HL-60 (cell line): ENCODE results near the gene KRT78.
"Not testable (repeated sequence)": the region's sequence is repeated elsewhere in the genome, so short reads cannot be mapped to it uniquely, and the experiment has no call there.

ENCODE experiments used
- DNase-seq, 2 experiments: peaks; one replicate each; pipeline ENCODE4 v3.0.0-alpha.2; 2010 to 2020; ENCODE audit warnings: low read depth in 1 of 2, low spot score in 1 of 2
- H3K27ac ChIP-seq: fragments of 250-450 bp; sonication (Bioruptor Pico); replicated peaks from 2 replicates; pipeline ENCODE4 v1.5.1; 2020; ENCODE audit warnings: mild to moderate bottlenecking, moderate library complexity
- H3K27me3 ChIP-seq: fragments of 250-450 bp; sonication (Bioruptor Pico); 2 replicates; pipeline ENCODE4 v1.5.1; 2021; ENCODE audit warnings: mild to moderate bottlenecking, moderate library complexity; ENCODE audit not compliant: insufficient read depth, poor library complexity, severe bottlenecking
- H3K4me3 ChIP-seq: replicated peaks from 2 replicates; pipeline ENCODE4 v1.5.1; 2011; ENCODE audit warnings: mild to moderate bottlenecking, control low read depth, low read length; ENCODE audit not compliant: insufficient read depth
- GABPA ChIP-seq: IDR thresholded peaks from 2 replicates; pipeline ENCODE4 v1.6.1; 2012; ENCODE audit warnings: low read depth
- POLR2AphosphoS5 ChIP-seq: IDR thresholded peaks from 2 replicates; pipeline ENCODE4 v1.6.1; 2012; ENCODE audit warnings: low read depth
- SPI1 ChIP-seq: IDR thresholded peaks from 2 replicates; pipeline ENCODE4 v1.6.1; 2012; ENCODE audit warnings: low read depth, mild to moderate bottlenecking, borderline replicate concordance
- TF ChIP-seq, protein P1 (sequence below): IDR thresholded peaks from one replicate; pipeline ENCODE4 v1.5.1; 2011; ENCODE audit warnings: low read length, control low read depth, inconsistent platforms; ENCODE audit not compliant: insufficient read depth
- TF ChIP-seq, protein P2 (sequence below): IDR thresholded peaks from 2 replicates; pipeline ENCODE4 v1.6.1; 2012; ENCODE audit warnings: low read depth; ENCODE audit not compliant: insufficient replicate concordance

KRT78 gene

DNA sequence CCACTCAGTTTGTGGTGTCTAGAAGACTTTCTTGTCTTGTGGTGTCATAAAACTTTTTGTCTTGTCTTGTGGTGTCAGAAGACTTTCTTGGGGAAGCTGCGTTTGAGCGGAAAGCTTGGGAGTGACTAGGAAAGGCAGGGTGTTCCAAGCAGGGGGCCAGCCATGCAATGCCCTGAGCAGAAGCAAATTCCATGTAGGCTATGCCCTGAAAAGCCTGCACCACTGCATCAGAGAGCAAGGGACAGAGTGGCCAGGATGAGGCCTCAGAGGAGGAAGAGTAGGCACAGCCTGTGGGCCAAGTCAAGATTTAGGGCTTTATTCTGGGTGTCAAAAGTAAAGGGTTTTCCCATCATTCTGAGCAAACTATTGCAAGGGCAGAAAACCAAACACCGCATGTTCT is 41.6 kb upstream of the KRT78 start:
- H3K4me3 ChIP-seq = no peak overlapping the region
- no peaks in the 10 kb centered on the region for H3K27me3 ChIP-seq
- no peak for TF ChIP-seq SPI1
- TF ChIP-seq GABPA = no peak
- TF ChIP-seq, protein P1, sequence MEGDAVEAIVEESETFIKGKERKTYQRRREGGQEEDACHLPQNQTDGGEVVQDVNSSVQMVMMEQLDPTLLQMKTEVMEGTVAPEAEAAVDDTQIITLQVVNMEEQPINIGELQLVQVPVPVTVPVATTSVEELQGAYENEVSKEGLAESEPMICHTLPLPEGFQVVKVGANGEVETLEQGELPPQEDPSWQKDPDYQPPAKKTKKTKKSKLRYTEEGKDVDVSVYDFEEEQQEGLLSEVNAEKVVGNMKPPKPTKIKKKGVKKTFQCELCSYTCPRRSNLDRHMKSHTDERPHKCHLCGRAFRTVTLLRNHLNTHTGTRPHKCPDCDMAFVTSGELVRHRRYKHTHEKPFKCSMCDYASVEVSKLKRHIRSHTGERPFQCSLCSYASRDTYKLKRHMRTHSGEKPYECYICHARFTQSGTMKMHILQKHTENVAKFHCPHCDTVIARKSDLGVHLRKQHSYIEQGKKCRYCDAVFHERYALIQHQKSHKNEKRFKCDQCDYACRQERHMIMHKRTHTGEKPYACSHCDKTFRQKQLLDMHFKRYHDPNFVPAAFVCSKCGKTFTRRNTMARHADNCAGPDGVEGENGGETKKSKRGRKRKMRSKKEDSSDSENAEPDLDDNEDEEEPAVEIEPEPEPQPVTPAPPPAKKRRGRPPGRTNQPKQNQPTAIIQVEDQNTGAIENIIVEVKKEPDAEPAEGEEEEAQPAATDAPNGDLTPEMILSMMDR = no peak
- no peak for TF ChIP-seq POLR2AphosphoS5
- TF ChIP-seq, protein P2, sequence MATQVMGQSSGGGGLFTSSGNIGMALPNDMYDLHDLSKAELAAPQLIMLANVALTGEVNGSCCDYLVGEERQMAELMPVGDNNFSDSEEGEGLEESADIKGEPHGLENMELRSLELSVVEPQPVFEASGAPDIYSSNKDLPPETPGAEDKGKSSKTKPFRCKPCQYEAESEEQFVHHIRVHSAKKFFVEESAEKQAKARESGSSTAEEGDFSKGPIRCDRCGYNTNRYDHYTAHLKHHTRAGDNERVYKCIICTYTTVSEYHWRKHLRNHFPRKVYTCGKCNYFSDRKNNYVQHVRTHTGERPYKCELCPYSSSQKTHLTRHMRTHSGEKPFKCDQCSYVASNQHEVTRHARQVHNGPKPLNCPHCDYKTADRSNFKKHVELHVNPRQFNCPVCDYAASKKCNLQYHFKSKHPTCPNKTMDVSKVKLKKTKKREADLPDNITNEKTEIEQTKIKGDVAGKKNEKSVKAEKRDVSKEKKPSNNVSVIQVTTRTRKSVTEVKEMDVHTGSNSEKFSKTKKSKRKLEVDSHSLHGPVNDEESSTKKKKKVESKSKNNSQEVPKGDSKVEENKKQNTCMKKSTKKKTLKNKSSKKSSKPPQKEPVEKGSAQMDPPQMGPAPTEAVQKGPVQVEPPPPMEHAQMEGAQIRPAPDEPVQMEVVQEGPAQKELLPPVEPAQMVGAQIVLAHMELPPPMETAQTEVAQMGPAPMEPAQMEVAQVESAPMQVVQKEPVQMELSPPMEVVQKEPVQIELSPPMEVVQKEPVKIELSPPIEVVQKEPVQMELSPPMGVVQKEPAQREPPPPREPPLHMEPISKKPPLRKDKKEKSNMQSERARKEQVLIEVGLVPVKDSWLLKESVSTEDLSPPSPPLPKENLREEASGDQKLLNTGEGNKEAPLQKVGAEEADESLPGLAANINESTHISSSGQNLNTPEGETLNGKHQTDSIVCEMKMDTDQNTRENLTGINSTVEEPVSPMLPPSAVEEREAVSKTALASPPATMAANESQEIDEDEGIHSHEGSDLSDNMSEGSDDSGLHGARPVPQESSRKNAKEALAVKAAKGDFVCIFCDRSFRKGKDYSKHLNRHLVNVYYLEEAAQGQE = no peak
- H3K27ac ChIP-seq = no peak overlapping the region
- DNase-seq = no peak

DNA sequence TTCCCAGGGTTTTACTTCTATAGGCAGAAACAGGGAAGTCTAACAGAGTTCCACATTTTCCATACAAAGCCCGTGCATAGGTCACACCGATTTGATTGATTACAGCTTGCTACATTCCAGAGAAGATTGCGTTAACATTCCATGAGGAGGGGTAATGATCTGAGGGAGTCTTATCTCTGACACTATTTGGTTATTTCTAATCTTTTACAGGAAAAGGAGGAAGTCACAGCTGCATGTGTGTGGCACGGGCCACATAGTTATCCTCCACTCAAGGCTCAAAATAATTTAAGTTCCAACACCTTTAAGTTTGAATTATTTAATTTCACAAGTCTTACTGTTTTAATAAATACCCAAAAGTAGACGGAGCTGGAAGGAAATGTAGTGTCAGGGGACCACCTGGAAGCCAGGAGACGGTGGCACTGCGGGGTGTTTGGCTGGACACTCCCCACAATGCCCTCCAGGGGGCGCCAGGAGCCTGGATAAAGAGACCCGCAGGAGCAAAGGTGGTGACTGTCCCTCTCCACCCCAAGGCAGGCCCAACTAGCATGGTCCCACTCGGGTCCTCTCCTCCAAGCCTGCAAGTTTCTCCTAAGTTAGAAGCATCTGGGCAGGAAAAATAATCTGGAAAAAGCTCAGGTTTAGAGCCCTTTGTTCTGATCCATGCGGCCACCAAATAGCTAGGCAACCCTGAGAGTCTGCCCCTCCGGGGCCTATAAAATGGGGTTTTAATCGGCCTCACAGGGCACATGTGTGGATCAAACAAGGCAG is 35.9 kb upstream of the KRT78 start:
- TF ChIP-seq SPI1 (peak; percentile 62; the same call in 1 of the 2 replicates), GABPA (no peak), POLR2AphosphoS5 (no peak)
- TF ChIP-seq, protein P2 = no peak
- TF ChIP-seq, protein P1 = peak; percentile 77
- Histone ChIP-seq H3K27me3 (no peaks in the 10 kb centered on the region), H3K4me3 (no peak overlapping the region), H3K27ac (no peak overlapping the region)
- peak in 1 of 2 experiments; percentile 72 for DNase-seq

DNA sequence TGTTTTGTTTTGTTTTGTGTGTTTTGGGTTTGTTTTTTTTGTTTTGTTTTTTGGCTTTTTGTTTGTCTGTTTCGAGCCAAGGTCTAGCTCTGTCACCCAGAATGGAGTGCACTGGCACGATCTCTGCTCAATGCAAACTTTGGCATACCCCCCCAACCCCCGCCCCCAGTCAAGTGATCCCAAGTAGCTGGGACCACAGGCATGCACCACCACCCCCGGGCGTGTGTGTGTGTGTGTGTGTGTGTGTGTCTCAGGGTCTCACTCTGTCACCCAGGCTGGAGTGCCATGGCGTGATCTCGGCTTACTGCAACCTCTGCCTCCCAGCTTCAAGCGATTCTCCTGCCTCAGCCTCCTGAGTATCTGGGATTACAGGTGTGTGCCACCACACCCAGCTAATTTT is 31.7 kb upstream of the KRT78 start:
- H3K27me3 ChIP-seq, H3K27ac ChIP-seq, DNase-seq, H3K4me3 ChIP-seq: not testable (repeated sequence)

DNA sequence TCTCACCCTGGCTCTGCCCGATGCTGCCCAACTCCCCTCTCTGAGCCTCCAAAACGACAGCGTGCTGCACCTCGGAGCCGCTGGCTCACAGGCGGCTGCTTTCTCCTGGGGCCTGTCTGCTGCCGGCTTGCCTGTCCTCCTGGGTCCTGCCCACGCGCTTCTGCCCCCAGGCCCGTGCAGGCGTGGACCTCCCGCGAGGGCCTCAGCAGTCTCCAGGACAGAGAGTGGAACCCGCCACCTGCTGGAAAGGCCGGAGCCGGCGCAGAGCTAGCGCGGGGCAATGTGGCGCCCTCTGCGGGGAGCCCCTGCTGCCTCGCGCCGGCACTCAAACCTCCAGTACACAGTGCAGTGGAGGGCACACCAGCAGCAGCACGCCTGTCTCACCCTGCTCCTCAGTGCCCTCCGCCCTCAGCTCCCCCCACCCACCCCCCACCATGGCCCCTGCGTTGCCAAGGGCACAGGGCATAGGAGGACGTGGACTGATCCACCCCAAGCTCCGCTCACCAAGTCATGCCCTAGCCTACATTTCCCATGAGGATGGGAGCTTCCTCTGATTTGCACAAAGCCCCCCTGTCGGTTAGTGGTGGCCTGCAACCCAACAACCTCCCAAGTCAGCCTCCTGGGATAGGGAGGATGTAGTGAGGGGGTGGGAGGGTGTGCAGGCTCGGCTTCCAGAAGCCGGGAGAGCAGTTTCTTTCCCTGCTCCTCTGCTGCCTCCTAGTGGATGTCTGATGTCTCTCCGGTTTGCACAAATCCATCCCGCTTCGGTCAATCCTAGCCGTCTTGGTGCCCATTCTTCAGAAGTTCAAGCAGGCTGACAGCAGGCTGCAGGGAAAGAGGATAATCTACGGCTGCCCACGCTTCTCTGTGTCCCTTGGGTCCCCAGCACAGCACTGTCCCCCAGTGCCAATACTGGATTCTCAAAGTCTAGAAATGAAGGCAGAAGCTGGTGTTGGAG is 30.9 kb upstream of the KRT78 start:
- Histone ChIP-seq H3K27me3 (no peaks in the 10 kb centered on the region), H3K27ac (no peak overlapping the region), H3K4me3 (peak overlapping the region; percentile 21)
- DNase-seq = peak; percentile 49 to 72
- TF ChIP-seq GABPA = no peak
- TF ChIP-seq SPI1 = no peak
- TF ChIP-seq, protein P1 = peak; percentile 95
